GM12892 (cell line): Measurements from ENCODE around the gene RPSA.
"Not testable (repeated sequence)": the region's sequence is repeated elsewhere in the genome, so short reads cannot be mapped to it uniquely, and the experiment has no call there.

Source experiments
- DNase-seq: peaks from one replicate; pipeline ENCODE4 v3.0.0; 2011; ENCODE audit not compliant: insufficient read length
- FAIRE-seq: peaks from 2 replicates; lab custom pipeline; 2011; peaks lifted over from hg19 to GRCh38; lab: Jason Lieb, UNC
- POLR2A ChIP-seq: IDR thresholded peaks from 2 replicates; pipeline ENCODE4 v1.6.1; 2011; ENCODE audit warnings: low read depth, low read length, control low read depth
- POLR2AphosphoS5 ChIP-seq: IDR thresholded peaks from 2 replicates; pipeline ENCODE4 v1.6.1; 2011; ENCODE audit warnings: low read depth, low read length, control low read depth
- TAF1 ChIP-seq: IDR thresholded peaks from 2 replicates; pipeline ENCODE4 v1.6.1; 2011; ENCODE audit warnings: low read depth, mild to moderate bottlenecking, control low read depth, low read length, borderline replicate concordance

Gene RPSA

GRCh38 chr3:39412668-39413260 lies 6.2 kb downstream of the RPSA start:
- TF ChIP-seq POLR2A (peak; percentile 57; the same call in 1 of the 2 replicates), POLR2AphosphoS5 (no peak)
- DNase-seq (no peak), FAIRE-seq (no peak)

GRCh38 chr3:39413691-39414420 lies 7.3 kb downstream of the RPSA start:
- no peak for FAIRE-seq
- DNase-seq: no peak
- TF ChIP-seq POLR2AphosphoS5: no peak
- peak; percentile 45; the same call in 1 of the 2 replicates for TF ChIP-seq POLR2A
- no peak for TF ChIP-seq TAF1

GRCh38 chr3:39414421-39414907 lies 7.9 kb downstream of the RPSA start:
- peak; percentile 32 for TF ChIP-seq POLR2A
- TF ChIP-seq TAF1: no peak
- peak; percentile 88 for TF ChIP-seq POLR2AphosphoS5
- FAIRE-seq (no peak), DNase-seq (no peak)

- FAIRE-seq, DNase-seq: not testable (repeated sequence)
Measured at GRCh38 chr3:39415302-39415701, 8.8 kb downstream of the RPSA start.

GRCh38 chr3:39415983-39416382 lies 9.5 kb downstream of the RPSA start:
- FAIRE-seq (no peak), DNase-seq (no peak)
- TF ChIP-seq POLR2A (peak; percentile 27; the same call in 1 of the 2 replicates), TAF1 (no peak), POLR2AphosphoS5 (peak; percentile 63; the same call in 1 of the 2 replicates)

- not testable (repeated sequence) for FAIRE-seq, DNase-seq
Measured at GRCh38 chr3:39416998-39417397, 10.5 kb downstream of the RPSA start.

- FAIRE-seq, DNase-seq: not testable (repeated sequence)
Measured at GRCh38 chr3:39418556-39419225, 12.2 kb downstream of the RPSA start.

GRCh38 chr3:39419742-39420315 lies 13.3 kb downstream of the RPSA start:
- no peak for TF ChIP-seq POLR2A
- no peak for TF ChIP-seq TAF1
- TF ChIP-seq POLR2AphosphoS5: no peak
- FAIRE-seq: no peak
- DNase-seq: no peak

- DNase-seq (no peak), FAIRE-seq (no peak)
- TF ChIP-seq POLR2A: no peak
- TF ChIP-seq POLR2AphosphoS5: no peak
Measured at GRCh38 chr3:39420543-39420942, 14.0 kb downstream of the RPSA start.

- no peak for FAIRE-seq
Measured at GRCh38 chr3:39423436-39423970, 17.0 kb downstream of the RPSA start.

GRCh38 chr3:39426312-39426711 lies 19.8 kb downstream of the RPSA start:
- TF ChIP-seq POLR2AphosphoS5 (no peak), TAF1 (no peak), POLR2A (no peak)
- FAIRE-seq: no peak

More at GRCh38 chr3:39423436-39423970, 17.0 kb downstream of the RPSA start:
- DNase-seq: no peak
- TF ChIP-seq POLR2AphosphoS5 (no peak), TAF1 (no peak), POLR2A (no peak)

GRCh38 chr3:39427506-39427905 lies 21.0 kb downstream of the RPSA start:
- TF ChIP-seq POLR2A (no peak), POLR2AphosphoS5 (no peak), TAF1 (no peak)
- DNase-seq (no peak), FAIRE-seq (no peak)

More at GRCh38 chr3:39426312-39426711, 19.8 kb downstream of the RPSA start:
- no peak for DNase-seq
